Activated naive CD4-positive, alpha-beta T cell treated with anti-CD3 and anti-CD28 coated beads for 36 hours (primary cell): ENCODE measurements around the gene LTBR. TPM values are rescaled to one million over a fixed set of nuclear protein-coding genes. Genes with fewer than 3 reads are reported as not detected.

Experiments used
- CTCF ChIA-PET: fragments of 350-600 bp; sonication (Branson Sonifier 250); formaldehyde crosslinking; loops from one replicate; lab custom pipeline; 2021; ENCODE audit warnings: antibody characterized with exemption; lab: Charles Lee
- DNase-seq: peaks from one replicate; pipeline ENCODE4 v3.0.0-alpha.2; 2020
- H3K27ac Mint-ChIP-seq: one replicate; pipeline ENCODE4 v1.8.0; 2021; ENCODE audit warnings: mild to moderate bottlenecking, mixed read lengths
- H3K27me3 Mint-ChIP-seq: one replicate; pipeline ENCODE4 v1.8.0; 2021; ENCODE audit warnings: low read depth, mixed read lengths
- H3K36me3 Mint-ChIP-seq: one replicate; pipeline ENCODE4 v1.8.0; 2021; ENCODE audit warnings: low read depth, mixed read lengths
- H3K4me1 Mint-ChIP-seq: one replicate; pipeline ENCODE4 v1.8.0; 2021; ENCODE audit warnings: low read depth, mixed read lengths
- H3K4me3 Mint-ChIP-seq: one replicate; pipeline ENCODE4 v1.8.0; 2021; ENCODE audit warnings: mild to moderate bottlenecking, moderate library complexity, mixed read lengths
- H3K9me3 Mint-ChIP-seq: one replicate; pipeline ENCODE4 v1.8.0; 2021; ENCODE audit warnings: mixed read lengths
- intact Hi-C: fragments of 100-400 bp; cut with micrococcal nuclease; formaldehyde crosslinking; loops from one replicate; pipeline ENCODE4 v1.15.1; 2023
- total RNA-seq, 2 experiments: library from RNA; stranded (reverse); gene quantifications; one replicate each; pipeline ENCODE4 v1.2.3, GENCODE V29; 2021

LTBR gene
- total RNA-seq, 2 experiments from 2014 or later, result 2.1 to 3.1 TPM

- Mint-ChIP-seq H3K27ac (peak overlapping the region; percentile 76), H3K36me3 (no peaks in the 10 kb centered on the region), H3K4me1 (peaks cover 38% of the 10 kb centered on the region), H3K27me3 (no peaks in the 10 kb centered on the region), H3K4me3 (no peak overlapping the region), H3K9me3 (no peaks in the 10 kb centered on the region)
- DNase-seq, result peak; percentile 42
- intact Hi-C loops, result no loop called here
- CTCF ChIA-PET, result no interaction called here
Measured at GRCh38 chr12:6370994-6371754, 12.8 kb upstream of the LTBR start.

GRCh38 chr12:6372403-6373003 lies 11.5 kb upstream of the LTBR start:
- no peaks in the 10 kb centered on the region for H3K36me3 Mint-ChIP-seq
- intact Hi-C loops, result no loop called here
- peaks cover 47% of the 10 kb centered on the region for H3K4me1 Mint-ChIP-seq
- H3K9me3 Mint-ChIP-seq, result no peaks in the 10 kb centered on the region
- H3K27ac Mint-ChIP-seq, result peak overlapping the region; percentile 80
- no peaks in the 10 kb centered on the region for H3K27me3 Mint-ChIP-seq
- no peak overlapping the region for H3K4me3 Mint-ChIP-seq
- CTCF ChIA-PET, result no interaction called here
- DNase-seq, result peak; percentile 59

- H3K4me3 Mint-ChIP-seq, result no peak overlapping the region
- CTCF ChIA-PET, result interaction anchor here (1.5 kb wide), 1 partner anchor 17 kb away, joined by 4 read pairs; no protein-coding TSS in a partner anchor
- intact Hi-C loops, result no loop called here
- no peaks in the 10 kb centered on the region for H3K27me3 Mint-ChIP-seq
- H3K36me3 Mint-ChIP-seq, result no peaks in the 10 kb centered on the region
- no peaks in the 10 kb centered on the region for H3K9me3 Mint-ChIP-seq
- no peak for DNase-seq
- peak overlapping the region; percentile 80 for H3K27ac Mint-ChIP-seq
- H3K4me1 Mint-ChIP-seq, result peaks cover 43% of the 10 kb centered on the region
Measured at GRCh38 chr12:6373022-6373787, 10.8 kb upstream of the LTBR start.

- CTCF ChIA-PET, result interaction anchor here (0.7 to 1.5 kb wide), 2 partner anchors 18 to 39 kb away, joined by 3 to 4 read pairs; no protein-coding TSS in a partner anchor
- intact Hi-C loops, result no loop called here
- Mint-ChIP-seq H3K36me3 (no peaks in the 10 kb centered on the region), H3K9me3 (no peaks in the 10 kb centered on the region), H3K27me3 (no peaks in the 10 kb centered on the region), H3K4me1 (peaks cover 41% of the 10 kb centered on the region), H3K4me3 (no peak overlapping the region), H3K27ac (no peak overlapping the region)
- no peak for DNase-seq
Measured at GRCh38 chr12:6374028-6374785, 9.8 kb upstream of the LTBR start.

GRCh38 chr12:6374786-6375160 lies 9.2 kb upstream of the LTBR start:
- intact Hi-C loops, result no loop called here
- H3K27ac Mint-ChIP-seq, result no peak overlapping the region

GRCh38 chr12:6375269-6376078 lies 8.5 kb upstream of the LTBR start, which contains the start of gene SCNN1A:
SCNN1A (minus strand) TSS chr12:6375563; CDS start chr12:6374783, 780 bp downstream.
- CTCF ChIA-PET, result no interaction called here
- peaks cover 41% of the 10 kb centered on the region for H3K4me1 Mint-ChIP-seq
- no peaks in the 10 kb centered on the region for H3K9me3 Mint-ChIP-seq
- H3K36me3 Mint-ChIP-seq, result no peaks in the 10 kb centered on the region
- no peaks in the 10 kb centered on the region for H3K27me3 Mint-ChIP-seq
- H3K27ac Mint-ChIP-seq, result peak within 1 kb of the TSS; percentile 51
- DNase-seq, result no peak
- intact Hi-C loops, result no loop called here
- H3K4me3 Mint-ChIP-seq, result peak within 1 kb of the TSS; percentile 50

More at GRCh38 chr12:6374786-6375160, 9.2 kb upstream of the LTBR start:
- no peak for DNase-seq
- Mint-ChIP-seq H3K27me3 (no peaks in the 10 kb centered on the region), H3K9me3 (no peaks in the 10 kb centered on the region), H3K36me3 (no peaks in the 10 kb centered on the region), H3K4me3 (no peak overlapping the region), H3K4me1 (peaks cover 41% of the 10 kb centered on the region)
- CTCF ChIA-PET, result interaction anchor here (0.7 to 1.5 kb wide), 2 partner anchors 18 to 39 kb away, joined by 3 to 4 read pairs; no protein-coding TSS in a partner anchor

GRCh38 chr12:6376079-6376869 lies 7.7 kb upstream of the LTBR start:
- Mint-ChIP-seq H3K9me3 (no peaks in the 10 kb centered on the region), H3K4me3 (peak overlapping the region; percentile 50), H3K27me3 (no peaks in the 10 kb centered on the region), H3K27ac (peak overlapping the region; percentile 51), H3K4me1 (peaks cover 34% of the 10 kb centered on the region), H3K36me3 (no peaks in the 10 kb centered on the region)
- CTCF ChIA-PET, result interaction anchor here (1.3 to 2.5 kb wide), 2 partner anchors 41 to 53 kb away, joined by 4 to 7 read pairs; no protein-coding TSS in a partner anchor
- intact Hi-C loops, result no loop called here
- no peak for DNase-seq

GRCh38 chr12:6376870-6377666 lies 6.9 kb upstream of the LTBR start:
- intact Hi-C loops, result no loop called here
- CTCF ChIA-PET, result interaction anchor here (0.8 to 2.5 kb wide), 3 partner anchors 31 to 54 kb away, joined by 3 to 7 read pairs (median 4); no protein-coding TSS in a partner anchor
- Mint-ChIP-seq H3K27me3 (no peaks in the 10 kb centered on the region), H3K36me3 (no peaks in the 10 kb centered on the region), H3K27ac (peak overlapping the region; percentile 51), H3K9me3 (no peaks in the 10 kb centered on the region), H3K4me1 (peaks cover 33% of the 10 kb centered on the region), H3K4me3 (peak overlapping the region; percentile 50)
- no peak for DNase-seq

- no peak for DNase-seq
- CTCF ChIA-PET, result interaction anchor here (0.8 to 2.5 kb wide), 3 partner anchors 32 to 55 kb away, joined by 3 to 7 read pairs (median 4); no protein-coding TSS in a partner anchor
- no peak overlapping the region for H3K4me3 Mint-ChIP-seq
- peaks cover 28% of the 10 kb centered on the region for H3K4me1 Mint-ChIP-seq
- H3K27ac Mint-ChIP-seq, result no peak overlapping the region
- no peaks in the 10 kb centered on the region for H3K36me3 Mint-ChIP-seq
- H3K9me3 Mint-ChIP-seq, result no peaks in the 10 kb centered on the region
- H3K27me3 Mint-ChIP-seq, result peaks cover 2% of the 10 kb centered on the region
- intact Hi-C loops, result no loop called here
Measured at GRCh38 chr12:6377667-6377994, 6.3 kb upstream of the LTBR start.
